Endothelial cell of umbilical vein (primary cell): ENCODE measurements around the gene OAF. TPM values are rescaled to one million over a fixed set of nuclear protein-coding genes. Genes with fewer than 3 reads are reported as not detected.

Source experiments
- BruUV-seq: library from RNA; stranded (reverse); fragments of 400-500 nt; replicated peaks from 2 replicates; lab custom pipeline; 2021; lab: Mats Ljungman, UMichigan
- CTCF ChIA-PET: fragments of 300-600, 350-600 bp; sonication (Branson Sonifier 250); formaldehyde crosslinking; loops from one replicate; lab custom pipeline; 2021; ENCODE audit warnings: antibody characterized with exemption, inconsistent platforms; lab: Charles Lee
- POLR2A ChIA-PET: fragments of 300-600, 350-600 bp; sonication (Branson Sonifier 250); formaldehyde crosslinking; loops from one replicate; lab custom pipeline; 2021; ENCODE audit warnings: antibody characterized with exemption, inconsistent platforms; lab: Charles Lee
- DNase-seq: peaks from one replicate; pipeline ENCODE4 v3.0.0-alpha.2; 2011; ENCODE audit warnings: low read depth, low spot score
- FAIRE-seq: peaks from 2 replicates; lab custom pipeline; 2011; peaks lifted over from hg19 to GRCh38; lab: Jason Lieb, UNC
- H2AFZ ChIP-seq: 2 replicates; pipeline ENCODE4 v1.6.0; 2012; ENCODE audit warnings: low read depth, low read length, control low read depth, inconsistent platforms
- H3K27ac ChIP-seq: 2 replicates; pipeline ENCODE4 v1.5.1; 2011; ENCODE audit warnings: low read depth, mild to moderate bottlenecking, control low read depth, low read length, moderate library complexity; ENCODE audit not compliant: insufficient read depth
- H3K27me3 ChIP-seq, 2 experiments: 2 replicates each; pipeline versions ENCODE4 v1.6.0 to v1.6.1; 2011; ENCODE audit warnings: low read length in 2 of 2, mixed read lengths in 1 of 2; ENCODE audit not compliant: control insufficient read depth in 2 of 2, insufficient read depth in 2 of 2
- H3K36me3 ChIP-seq, 2 experiments: 2 replicates in 1 of 2; 3 replicates in 1 of 2; pipeline ENCODE4 v1.5.1; 2011; ENCODE audit warnings: low read length in 2 of 2, mild to moderate bottlenecking in 1 of 2, moderate library complexity in 1 of 2; ENCODE audit not compliant: control insufficient read depth in 2 of 2, insufficient read depth in 2 of 2; ENCODE audit errors: extremely low read depth in 1 of 2
- H3K4me1 ChIP-seq: 3 replicates; pipeline ENCODE4 v1.5.1; 2011; ENCODE audit warnings: mild to moderate bottlenecking, low read length; ENCODE audit not compliant: control insufficient read depth, insufficient read depth; ENCODE audit errors: extremely low read depth
- H3K4me2 ChIP-seq: 2 replicates; pipeline ENCODE4 v1.6.1; 2011; ENCODE audit warnings: low read length, control low read depth, mixed read lengths; ENCODE audit not compliant: insufficient read depth
- H3K4me3 ChIP-seq, 3 experiments: fragments of 200-600 bp in 1 of 3; sonication (generic), shearing (Covaris generic) in 1 of 3; replicated peaks in 1 of 3; 2 replicates each; pipeline ENCODE4 v1.5.1; 2011 to 2016; ENCODE audit warnings: control low read depth in 3 of 3, low read length in 3 of 3, mild to moderate bottlenecking in 2 of 3, inconsistent platforms in 1 of 3, low read depth in 1 of 3, moderate library complexity in 1 of 3; ENCODE audit not compliant: insufficient read depth in 1 of 3
- H3K79me2 ChIP-seq: 2 replicates; pipeline ENCODE4 v1.6.0; 2012; ENCODE audit warnings: low read length, inconsistent platforms; ENCODE audit not compliant: control insufficient read depth, insufficient read depth
- H3K9ac ChIP-seq: replicated peaks from 2 replicates; pipeline ENCODE3; 2011; ENCODE audit warnings: low read length, control low read depth; ENCODE audit not compliant: insufficient read depth; ENCODE audit errors: extremely low read depth
- H3K9me1 ChIP-seq: replicated peaks from 3 replicates; pipeline ENCODE4 v1.6.0; 2011; ENCODE audit warnings: mild to moderate bottlenecking, low read length; ENCODE audit not compliant: control insufficient read depth, insufficient read depth; ENCODE audit errors: extremely low read depth
- H3K9me3 ChIP-seq: replicated peaks from 2 replicates; pipeline ENCODE4 v1.5.1; 2012; ENCODE audit warnings: low read length, inconsistent platforms; ENCODE audit not compliant: control insufficient read depth, insufficient read depth
- H4K20me1 ChIP-seq: replicated peaks from 2 replicates; pipeline ENCODE3; 2011; ENCODE audit warnings: mild to moderate bottlenecking, low read length; ENCODE audit not compliant: control insufficient read depth, insufficient read depth; ENCODE audit errors: extremely low read depth
- EZH2 ChIP-seq: IDR thresholded peaks from 2 replicates; pipeline ENCODE4 v1.6.1; 2012; ENCODE audit warnings: borderline replicate concordance, low read depth, mild to moderate bottlenecking, moderate library complexity, low read length, inconsistent platforms; ENCODE audit not compliant: severe bottlenecking
- FOS ChIP-seq: IDR thresholded peaks from 2 replicates; pipeline ENCODE4 v1.6.1; 2011; ENCODE audit warnings: mild to moderate bottlenecking, low read length, moderate library complexity, borderline replicate concordance; ENCODE audit not compliant: insufficient read depth
- GATA2 ChIP-seq: IDR thresholded peaks from 2 replicates; pipeline ENCODE4 v1.7.0; 2011; ENCODE audit warnings: low read depth, mild to moderate bottlenecking, moderate library complexity, mixed read lengths, low read length; ENCODE audit not compliant: insufficient read length, insufficient read depth
- JUN ChIP-seq: IDR thresholded peaks from 2 replicates; pipeline ENCODE4 v1.6.1; 2011; ENCODE audit warnings: borderline replicate concordance, low read depth; ENCODE audit not compliant: insufficient read length, insufficient read depth
- MYC ChIP-seq: IDR thresholded peaks from one replicate; pipeline ENCODE4 v1.6.1; 2011; ENCODE audit warnings: mild to moderate bottlenecking, low read depth, low read length
- POLR2A ChIP-seq: IDR thresholded peaks from 2 replicates; pipeline ENCODE4 v1.6.1; 2012; ENCODE audit warnings: low read depth, mild to moderate bottlenecking, control low read depth, low read length
- POLR2AphosphoS5 ChIP-seq: IDR thresholded peaks from 2 replicates; pipeline ENCODE4 v1.6.1; 2012; ENCODE audit warnings: low read depth, mild to moderate bottlenecking, control low read depth, low read length, moderate library complexity; ENCODE audit not compliant: insufficient read depth
- dilution Hi-C: fragments of 300-500 bp; cut with MboI; formaldehyde crosslinking; loops from one replicate; pipeline ENCODE4 v1.15.0; 2019; ENCODE audit warnings: low sequenced_read_pairs; ENCODE audit not compliant: extremely low pct_ligation_motif_present
- intact Hi-C: fragments of 100-400 bp; cut with micrococcal nuclease; formaldehyde crosslinking; loops from one replicate; pipeline ENCODE4 v1.10.0; 2022
- polyA plus RNA-seq, 4 experiments: library from polyadenylated mRNA; depleted of rRNA in 3 of 4; stranded (reverse) in 3 of 4; unstranded in 1 of 4; fragments of >200 nt; gene quantifications; 2 replicates each; pipeline versions ENCODE4 v1.2.1 to v1.2.3, GENCODE V29; 2011 to 2012; ENCODE audit warnings: missing spikeins in 1 of 4
- total RNA-seq: library from RNA; stranded (reverse); gene quantifications from 2 replicates; pipeline ENCODE4 v1.2.3, GENCODE V29; 2021
- TF ChIP-seq, protein P1 (sequence below): IDR thresholded peaks from 2 replicates; pipeline ENCODE4 v1.6.1; 2011; ENCODE audit not compliant: insufficient read depth, insufficient read length
- TF ChIP-seq, protein P2 (sequence below), 2 donors: IDR thresholded peaks; 1 replicate in 1 of 2; 2 replicates in 1 of 2; pipeline ENCODE4 v1.5.1; 2011; ENCODE audit warnings: low read length in 2 of 2, mild to moderate bottlenecking in 2 of 2, moderate library complexity in 2 of 2, control low read depth in 1 of 2, inconsistent platforms in 1 of 2, low read depth in 1 of 2; ENCODE audit not compliant: insufficient read depth in 1 of 2; ENCODE audit errors: extremely low read depth in 1 of 2

OAF gene
- total and polyA plus RNA-seq, 2 donors (not counting 3 experiments of a cell fraction or from before 2014, with no cell fraction given), result 32.1 to 33.8 TPM

DNA sequence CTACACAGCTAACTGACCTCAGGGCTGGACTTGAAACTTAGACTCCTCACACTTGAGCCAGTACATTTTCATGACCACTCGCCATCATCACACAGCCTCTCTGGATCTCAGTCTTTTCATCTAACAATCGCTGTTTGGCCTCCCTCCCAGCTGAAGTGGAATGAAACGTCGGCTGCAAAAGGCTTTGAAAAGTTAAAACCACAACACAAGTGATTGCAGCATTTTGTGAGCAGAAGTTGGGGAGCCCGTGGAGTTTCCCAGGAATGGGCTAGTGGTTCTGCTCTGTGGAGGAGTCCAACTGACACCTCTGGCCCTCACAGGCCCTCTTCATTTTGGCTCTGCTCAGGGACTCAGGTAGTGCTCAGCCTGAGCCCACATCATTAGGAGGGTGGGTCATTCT is 37.0 kb upstream of the OAF start:
- no peak for TF ChIP-seq POLR2AphosphoS5
- no peak for TF ChIP-seq POLR2A
- TF ChIP-seq JUN, result no peak
- TF ChIP-seq, protein P1, sequence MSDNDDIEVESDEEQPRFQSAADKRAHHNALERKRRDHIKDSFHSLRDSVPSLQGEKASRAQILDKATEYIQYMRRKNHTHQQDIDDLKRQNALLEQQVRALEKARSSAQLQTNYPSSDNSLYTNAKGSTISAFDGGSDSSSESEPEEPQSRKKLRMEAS, result no peak
- TF ChIP-seq FOS, result no peak
- TF ChIP-seq MYC, result no peak
- TF ChIP-seq, protein P2, sequence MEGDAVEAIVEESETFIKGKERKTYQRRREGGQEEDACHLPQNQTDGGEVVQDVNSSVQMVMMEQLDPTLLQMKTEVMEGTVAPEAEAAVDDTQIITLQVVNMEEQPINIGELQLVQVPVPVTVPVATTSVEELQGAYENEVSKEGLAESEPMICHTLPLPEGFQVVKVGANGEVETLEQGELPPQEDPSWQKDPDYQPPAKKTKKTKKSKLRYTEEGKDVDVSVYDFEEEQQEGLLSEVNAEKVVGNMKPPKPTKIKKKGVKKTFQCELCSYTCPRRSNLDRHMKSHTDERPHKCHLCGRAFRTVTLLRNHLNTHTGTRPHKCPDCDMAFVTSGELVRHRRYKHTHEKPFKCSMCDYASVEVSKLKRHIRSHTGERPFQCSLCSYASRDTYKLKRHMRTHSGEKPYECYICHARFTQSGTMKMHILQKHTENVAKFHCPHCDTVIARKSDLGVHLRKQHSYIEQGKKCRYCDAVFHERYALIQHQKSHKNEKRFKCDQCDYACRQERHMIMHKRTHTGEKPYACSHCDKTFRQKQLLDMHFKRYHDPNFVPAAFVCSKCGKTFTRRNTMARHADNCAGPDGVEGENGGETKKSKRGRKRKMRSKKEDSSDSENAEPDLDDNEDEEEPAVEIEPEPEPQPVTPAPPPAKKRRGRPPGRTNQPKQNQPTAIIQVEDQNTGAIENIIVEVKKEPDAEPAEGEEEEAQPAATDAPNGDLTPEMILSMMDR (IDR thresholded peaks at IDR 0.05; ENCODE audit: extremely low read depth in 1 of 2, insufficient read depth in 1 of 2, low read depth in 1 of 2, low read length in 2 of 2), result no peak
- TF ChIP-seq EZH2, result no peak
- no peak for TF ChIP-seq GATA2
- Histone ChIP-seq H3K27ac (no peak overlapping the region), H3K9ac (no peak overlapping the region), H3K9me3 (no peaks in the 10 kb centered on the region), H3K4me2 (no peak overlapping the region), H4K20me1 (no peaks in the 10 kb centered on the region), H3K36me3 (no peaks in the 10 kb centered on the region), H3K79me2 (no peaks in the 10 kb centered on the region), H2AFZ (no peak overlapping the region), H3K4me3 (no peak overlapping the region), H3K4me1 (peaks cover 4% of the 10 kb centered on the region), H3K9me1 (no peaks in the 10 kb centered on the region), H3K27me3 (peaks cover 26 to 38% of the 10 kb centered on the region in 2 experiments)
- dilution Hi-C loops, result no loop called here
- BruUV-seq, result no TSS peak
- CTCF ChIA-PET, result interaction anchor here (1.3 to 8.7 kb wide), 3 partner anchors 57 to 130 kb away, joined by 3 to 217 read pairs (median 17); no protein-coding TSS in a partner anchor
- intact Hi-C loops, result no loop called here
- POLR2A ChIA-PET, result no interaction called here
- DNase-seq (no peak), FAIRE-seq (no peak)
